Mesenchymal stem cell (in vitro differentiated cells and primary cell): Measurements from ENCODE around the gene POLR3H.

ENCODE experiments used
- DNase-seq: peaks from one replicate; pipeline ENCODE4 v3.0.0-alpha.2; 2013
- H2AFZ ChIP-seq: one replicate; pipeline ENCODE4 v1.6.1; 2013; ENCODE audit warnings: low read depth, mild to moderate bottlenecking, control low read depth, inconsistent platforms, low read length, moderate library complexity
- H2AK5ac ChIP-seq: 2 replicates; pipeline ENCODE4 v1.6.1; 2013; ENCODE audit warnings: low read length, moderate library complexity, mild to moderate bottlenecking, inconsistent platforms; ENCODE audit not compliant: severe bottlenecking
- H2BK120ac ChIP-seq: one replicate; pipeline ENCODE4 v1.6.1; 2013; ENCODE audit warnings: low read depth, mild to moderate bottlenecking, inconsistent platforms, low read length, moderate library complexity
- H2BK12ac ChIP-seq, 2 experiments: one replicate each; pipeline ENCODE4 v1.6.1; 2013; ENCODE audit warnings: inconsistent platforms in 2 of 2, low read length in 2 of 2, mild to moderate bottlenecking in 2 of 2, moderate library complexity in 2 of 2, control low read depth in 1 of 2
- H2BK15ac ChIP-seq: one replicate; pipeline ENCODE4 v1.6.1; 2013; ENCODE audit warnings: mild to moderate bottlenecking, low read depth, inconsistent platforms; ENCODE audit not compliant: poor library complexity, severe bottlenecking
- H2BK5ac ChIP-seq: 2 replicates; pipeline ENCODE4 v1.6.1; 2013; ENCODE audit warnings: low read depth, mild to moderate bottlenecking, low read length, control low read depth, inconsistent platforms; ENCODE audit not compliant: poor library complexity, severe bottlenecking
- H3K14ac ChIP-seq, 2 experiments: one replicate each; pipeline ENCODE4 v1.6.1; 2013; ENCODE audit warnings: inconsistent platforms in 2 of 2, low read length in 2 of 2, control low read depth in 1 of 2, mild to moderate bottlenecking in 1 of 2, moderate library complexity in 1 of 2
- H3K18ac ChIP-seq, 2 experiments: one replicate each; pipeline ENCODE4 v1.6.1; 2013; ENCODE audit warnings: inconsistent platforms in 2 of 2, low read length in 2 of 2, control low read depth in 1 of 2, low read depth in 1 of 2, mild to moderate bottlenecking in 1 of 2
- H3K23ac ChIP-seq, 2 experiments: one replicate each; pipeline ENCODE4 v1.6.1; 2013; ENCODE audit warnings: inconsistent platforms in 2 of 2, low read length in 2 of 2, mild to moderate bottlenecking in 2 of 2, moderate library complexity in 2 of 2, control low read depth in 1 of 2
- H3K27ac ChIP-seq: 2 replicates; pipeline ENCODE4 v1.5.1; 2013; ENCODE audit warnings: mild to moderate bottlenecking, moderate library complexity, low read length, control low read depth, inconsistent platforms; ENCODE audit not compliant: poor library complexity, severe bottlenecking
- H3K27me3 ChIP-seq, 2 experiments: 2 replicates each; pipeline versions ENCODE4 v1.6.1 to v1.7.0; 2013; ENCODE audit warnings: low read length in 2 of 2, mild to moderate bottlenecking in 2 of 2, moderate library complexity in 2 of 2, control low read depth in 1 of 2, inconsistent platforms in 1 of 2; ENCODE audit not compliant: control insufficient read depth in 1 of 2, insufficient read depth in 1 of 2
- H3K36me3 ChIP-seq, 2 experiments: 2 replicates each; pipeline versions ENCODE4 v1.6.1 to v1.7.0; 2013; ENCODE audit warnings: low read length in 2 of 2, control low read depth in 1 of 2, inconsistent platforms in 1 of 2, low read depth in 1 of 2, mild to moderate bottlenecking in 1 of 2; ENCODE audit not compliant: insufficient read depth in 2 of 2, control insufficient read depth in 1 of 2
- H3K4ac ChIP-seq, 2 experiments: one replicate each; pipeline ENCODE4 v1.6.1; 2013; ENCODE audit warnings: inconsistent platforms in 2 of 2, low read length in 2 of 2, mild to moderate bottlenecking in 2 of 2, moderate library complexity in 2 of 2, control low read depth in 1 of 2, low read depth in 1 of 2
- H3K4me1 ChIP-seq: 2 replicates; pipeline ENCODE4 v1.6.1; 2013; ENCODE audit warnings: low read depth, low read length, control low read depth; ENCODE audit not compliant: control insufficient read depth, insufficient read depth
- H3K4me2 ChIP-seq: 2 replicates; pipeline ENCODE4 v1.6.1; 2013; ENCODE audit warnings: low read length, mild to moderate bottlenecking, inconsistent platforms; ENCODE audit not compliant: poor library complexity, severe bottlenecking
- H3K4me3 ChIP-seq, 2 experiments: 2 replicates each; pipeline versions ENCODE4 v1.5.1 to v1.7.0; 2013; ENCODE audit warnings: low read length in 2 of 2, mild to moderate bottlenecking in 2 of 2, control low read depth in 1 of 2, low read depth in 1 of 2; ENCODE audit not compliant: insufficient read depth in 1 of 2
- H3K79me1 ChIP-seq: replicated peaks from 2 replicates; pipeline ENCODE4 v1.6.1; 2013; ENCODE audit warnings: mild to moderate bottlenecking, control low read depth, low read length, inconsistent platforms; ENCODE audit not compliant: poor library complexity, severe bottlenecking
- H3K9ac ChIP-seq: 2 replicates; pipeline ENCODE4 v1.7.0; 2013; ENCODE audit warnings: mild to moderate bottlenecking, low read length, moderate library complexity
- H3K9me3 ChIP-seq: 2 replicates; pipeline ENCODE4 v1.7.0; 2013; ENCODE audit warnings: mild to moderate bottlenecking, low read length; ENCODE audit not compliant: control insufficient read depth
- H4K8ac ChIP-seq: one replicate; pipeline ENCODE4 v1.6.1; 2013; ENCODE audit warnings: inconsistent platforms, mild to moderate bottlenecking, low read length, moderate library complexity
- H4K91ac ChIP-seq: one replicate; pipeline ENCODE4 v1.6.1; 2013; ENCODE audit warnings: mild to moderate bottlenecking, low read length, inconsistent platforms
- WGBS: methylation state at CpG from one replicate; pipeline ENCODE4 v1.1.7; 2013; ENCODE audit warnings: mixed read lengths; 5-methylcytosine and 5-hydroxymethylcytosine counted together

POLR3H gene

DNA sequence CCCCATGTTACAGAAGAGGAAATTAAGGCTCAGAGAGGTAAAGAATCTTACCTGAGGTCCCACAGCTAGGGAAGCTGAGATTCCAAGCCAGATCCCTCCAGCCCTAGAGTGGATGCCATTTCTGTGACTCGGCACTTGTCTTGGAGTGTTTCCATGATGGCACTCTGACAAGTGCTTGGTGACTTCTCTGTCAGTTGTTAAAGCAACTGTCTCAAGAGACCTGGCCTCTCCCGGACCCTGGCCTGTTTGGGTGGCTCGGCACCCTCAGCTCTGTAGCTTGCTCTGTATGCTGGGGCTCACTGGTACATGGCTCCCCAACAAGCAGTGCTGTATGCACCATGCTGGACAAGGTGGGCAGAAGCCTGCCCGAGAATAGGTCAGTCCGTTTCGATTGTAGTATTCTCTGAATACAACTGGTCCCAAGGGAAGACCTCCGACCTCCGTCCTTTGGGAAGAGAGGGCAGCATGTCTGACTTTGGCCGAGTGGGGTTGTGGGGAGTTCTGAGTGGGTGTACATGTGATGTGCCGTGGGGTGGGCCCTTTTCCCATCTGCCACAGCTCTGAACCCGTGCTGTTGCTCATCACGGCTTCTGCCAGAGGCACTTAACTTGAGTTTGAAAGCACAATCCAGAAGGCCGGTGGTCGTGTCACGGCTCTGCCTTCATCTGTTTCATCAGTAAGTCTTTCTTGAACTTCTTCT is 63.0 kb downstream of the POLR3H start:
- Histone ChIP-seq H2AK5ac (no peak overlapping the region), H3K9me3 (no peaks in the 10 kb centered on the region), H3K18ac (no peak overlapping the region), H3K23ac (no peak overlapping the region), H3K4me2 (no peak overlapping the region), H3K79me1 (peaks cover 37% of the 10 kb centered on the region), H2BK15ac (no peak overlapping the region), H3K36me3 (peaks cover 0 to 15% of the 10 kb centered on the region in 2 experiments), H2BK5ac (no peak overlapping the region), H3K27ac (no peak overlapping the region), H2AFZ (no peak overlapping the region), H3K9ac (peak overlapping the region; percentile 74), H4K91ac (peak overlapping the region; percentile 2), H4K8ac (peak overlapping the region; percentile 5), H2BK12ac (no peak overlapping the region), H3K4me1 (peaks cover 21% of the 10 kb centered on the region), H2BK120ac (no peak overlapping the region), H3K14ac (no peak overlapping the region), H3K4ac (no peak overlapping the region), H3K4me3 (no peak overlapping the region), H3K27me3 (no peaks in the 10 kb centered on the region)
- 92% methylated on average over 15 of the region's 15 CpGs for WGBS
- DNase-seq = no peak

DNA sequence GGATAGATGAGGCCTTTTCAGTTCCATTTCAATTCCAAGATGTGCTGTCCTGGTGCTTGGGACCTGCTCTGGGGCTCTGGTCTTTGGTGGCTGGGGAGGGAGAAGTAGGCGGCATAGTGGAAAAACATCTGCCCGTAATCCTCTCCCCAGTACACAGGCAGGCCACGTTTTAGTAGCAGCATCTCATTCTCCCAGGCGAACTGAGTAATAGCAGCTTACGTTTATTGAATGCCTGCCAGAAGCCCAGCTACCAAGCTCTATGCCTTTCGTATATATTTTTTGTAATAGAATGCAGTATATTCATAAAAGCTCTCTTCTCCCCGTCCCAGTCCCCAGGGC is 63.9 kb downstream of the POLR3H start:
- Histone ChIP-seq H3K4me2 (no peak overlapping the region), H3K9ac (peak overlapping the region; percentile 74), H3K9me3 (no peaks in the 10 kb centered on the region), H3K18ac (no peak overlapping the region), H3K4me1 (peaks cover 22% of the 10 kb centered on the region), H4K8ac (no peak overlapping the region), H3K14ac (no peak overlapping the region), H3K27me3 (no peaks in the 10 kb centered on the region), H2BK15ac (no peak overlapping the region), H2AK5ac (no peak overlapping the region), H4K91ac (no peak overlapping the region), H3K23ac (no peak overlapping the region), H2BK5ac (no peak overlapping the region), H3K36me3 (peaks cover 0 to 15% of the 10 kb centered on the region in 2 experiments), H3K79me1 (peaks cover 36% of the 10 kb centered on the region), H2AFZ (no peak overlapping the region), H2BK12ac (no peak overlapping the region), H3K4ac (peak overlapping the region in 1 of 2 experiments; percentile 13), H2BK120ac (no peak overlapping the region), H3K27ac (no peak overlapping the region), H3K4me3 (peak overlapping the region in 1 of 2 experiments; percentile 21)
- WGBS = 80% methylated on average over 3 of the region's 7 CpGs
- DNase-seq = no peak

DNA sequence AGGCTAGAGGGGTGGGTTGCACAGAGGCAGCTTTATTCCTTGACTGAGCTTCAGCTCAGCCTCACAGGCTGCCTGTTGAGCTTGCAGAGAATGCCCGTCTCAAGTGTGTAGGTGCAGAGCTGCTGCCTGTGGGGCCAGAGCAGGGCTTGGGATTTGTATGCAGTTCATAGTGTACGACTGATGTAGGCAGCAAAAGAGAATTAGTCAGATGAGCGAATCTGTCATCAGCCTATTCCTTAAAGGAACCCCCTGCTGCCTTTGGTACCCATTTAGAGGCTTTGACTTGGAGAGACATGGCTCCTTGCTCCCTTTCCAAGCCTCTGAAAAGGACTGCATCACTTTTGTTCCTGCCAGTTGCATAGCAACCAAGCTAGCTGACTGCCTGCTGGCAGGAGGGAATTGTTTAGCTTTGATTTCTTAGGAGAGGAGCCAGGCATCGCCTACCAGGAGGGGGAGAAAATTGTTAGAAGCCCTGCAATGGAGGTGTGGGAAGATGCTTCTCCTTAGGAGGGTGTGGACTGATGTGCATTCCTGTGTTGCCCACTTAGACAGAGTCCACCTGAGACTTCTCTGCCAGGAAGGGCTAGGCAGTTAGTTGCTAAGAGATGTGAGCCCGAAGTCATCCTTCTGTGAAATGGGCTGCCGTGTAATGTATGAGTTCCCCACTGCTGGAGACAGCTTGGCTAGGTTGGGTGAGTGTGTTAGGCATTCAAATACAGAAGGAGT is 64.4 kb downstream of the POLR3H start:
- peak; percentile 59 for DNase-seq
- peak overlapping the region in 1 of 2 experiments; percentile 13 for H3K4ac ChIP-seq
- 93% methylated on average over 6 of the region's 6 CpGs for WGBS
- H3K79me1 ChIP-seq = peaks cover 36% of the 10 kb centered on the region
- no peak overlapping the region for H4K91ac ChIP-seq
- no peak overlapping the region for H2BK12ac ChIP-seq
- H2BK15ac ChIP-seq = no peak overlapping the region
- H3K36me3 ChIP-seq = peaks cover 0 to 15% of the 10 kb centered on the region in 2 experiments
- H3K14ac ChIP-seq = no peak overlapping the region
- no peaks in the 10 kb centered on the region for H3K9me3 ChIP-seq
- H3K4me2 ChIP-seq = no peak overlapping the region
- no peak overlapping the region for H3K23ac ChIP-seq
- no peak overlapping the region for H3K18ac ChIP-seq
- H4K8ac ChIP-seq = no peak overlapping the region
- H2BK5ac ChIP-seq = no peak overlapping the region
- peaks cover 24% of the 10 kb centered on the region for H3K4me1 ChIP-seq
- no peak overlapping the region for H2BK120ac ChIP-seq
- H3K4me3 ChIP-seq = peak overlapping the region in 1 of 2 experiments; percentile 21
- no peak overlapping the region for H2AFZ ChIP-seq
- H3K9ac ChIP-seq = peak overlapping the region; percentile 74
- no peak overlapping the region for H3K27ac ChIP-seq
- H2AK5ac ChIP-seq = no peak overlapping the region
- no peaks in the 10 kb centered on the region for H3K27me3 ChIP-seq

DNA sequence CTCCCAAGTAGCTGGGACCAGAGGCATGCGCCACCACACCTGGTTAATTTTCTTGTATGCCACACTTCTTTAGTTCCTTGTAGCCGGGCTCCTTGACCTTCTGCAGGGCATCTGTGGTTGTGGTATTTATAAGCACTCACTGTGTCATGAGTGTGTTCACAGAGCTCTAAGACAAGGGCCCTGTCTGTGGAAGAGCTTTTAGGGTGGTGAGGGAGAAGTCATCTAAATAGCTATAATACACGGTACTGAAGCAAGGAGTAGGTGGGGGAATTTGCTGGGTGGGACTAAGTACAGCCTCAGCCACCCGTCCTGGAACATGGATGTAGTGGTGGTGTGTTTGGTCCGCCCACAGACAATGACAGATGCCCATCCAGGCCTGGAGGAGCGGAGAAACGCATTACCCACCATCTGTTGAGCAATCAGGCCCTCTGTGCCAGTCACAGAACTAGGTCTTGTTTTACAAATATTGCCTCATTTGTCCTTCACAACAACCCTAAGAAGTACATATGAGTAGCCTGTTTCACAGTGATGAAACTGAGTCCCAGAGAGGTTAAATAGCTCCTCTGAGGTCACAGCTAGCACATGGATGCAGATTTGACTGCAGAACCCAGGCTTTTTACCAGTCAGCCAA is 65.3 kb downstream of the POLR3H start:
- Histone ChIP-seq H3K36me3 (peaks cover 0 to 15% of the 10 kb centered on the region in 2 experiments), H2BK12ac (no peak overlapping the region), H3K4me1 (peaks cover 24% of the 10 kb centered on the region), H3K4me2 (no peak overlapping the region), H3K4ac (no peak overlapping the region), H3K27ac (no peak overlapping the region), H2AK5ac (no peak overlapping the region), H3K9ac (peak overlapping the region; percentile 74), H4K91ac (peak overlapping the region; percentile 35), H3K9me3 (no peaks in the 10 kb centered on the region), H3K27me3 (no peaks in the 10 kb centered on the region), H3K79me1 (peaks cover 36% of the 10 kb centered on the region), H3K18ac (no peak overlapping the region), H3K23ac (no peak overlapping the region), H3K14ac (no peak overlapping the region), H3K4me3 (no peak overlapping the region), H2BK15ac (no peak overlapping the region), H2AFZ (no peak overlapping the region), H4K8ac (no peak overlapping the region), H2BK120ac (no peak overlapping the region), H2BK5ac (no peak overlapping the region)
- peak; percentile 52 for DNase-seq
- WGBS = 94% methylated on average over 7 of the region's 7 CpGs
